Measurements from ENCODE around the gene C10orf90.

C10orf90 gene

DNA sequence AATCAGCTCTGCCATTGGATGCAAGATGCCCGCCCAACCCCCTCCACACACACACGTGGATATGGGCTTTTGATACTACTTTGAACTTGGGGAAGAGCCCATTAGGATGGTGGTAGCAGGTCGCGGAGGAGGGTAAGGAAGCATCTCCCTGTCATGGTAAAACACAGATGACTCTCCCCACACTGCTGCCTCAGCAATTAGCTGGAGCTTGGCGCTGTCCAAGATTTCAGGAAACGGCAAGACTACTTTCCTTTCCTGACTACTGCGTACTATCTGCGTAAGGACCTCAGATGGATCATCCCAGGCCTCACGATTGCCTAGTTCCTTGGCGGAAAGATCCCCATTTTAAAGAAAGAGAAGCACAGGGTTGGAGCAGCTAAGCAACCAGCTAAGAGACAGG is 134.3 kb downstream of the C10orf90 start:
- DNase-seq, result peak; percentile 4

DNA sequence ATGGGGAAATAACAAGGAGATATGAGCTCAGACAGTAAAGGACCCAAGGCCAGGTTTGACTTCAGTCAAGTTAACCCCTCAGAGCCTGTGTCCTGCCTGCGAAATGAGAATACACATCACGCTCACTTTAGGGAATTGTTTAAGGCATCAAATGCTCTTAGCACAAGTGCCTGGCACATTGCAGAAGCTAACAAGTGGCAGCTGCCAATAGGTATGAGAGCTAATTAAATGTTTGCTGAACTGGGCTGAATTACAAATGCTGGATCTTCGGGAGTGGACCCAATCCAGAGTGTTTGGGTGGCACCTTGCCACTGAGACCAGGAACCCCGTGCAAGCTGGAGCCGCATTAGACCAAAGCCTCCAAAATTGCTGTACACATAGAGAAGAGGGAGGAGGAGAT is 136.8 kb downstream of the C10orf90 start:
- DNase-seq, result no peak

- DNase-seq, result no peak
Observed at GRCh38 chr10:126528315-126528835, 142.1 kb downstream of the C10orf90 start.

- DNase-seq, result no peak
Observed at GRCh38 chr10:126527645-126528314, 142.7 kb downstream of the C10orf90 start.

- no peak for DNase-seq
Observed at GRCh38 chr10:126525326-126525725, 145.2 kb downstream of the C10orf90 start.

GRCh38 chr10:126524526-126524925 is 146.0 kb downstream of the C10orf90 start:
- DNase-seq, result no peak

DNA sequence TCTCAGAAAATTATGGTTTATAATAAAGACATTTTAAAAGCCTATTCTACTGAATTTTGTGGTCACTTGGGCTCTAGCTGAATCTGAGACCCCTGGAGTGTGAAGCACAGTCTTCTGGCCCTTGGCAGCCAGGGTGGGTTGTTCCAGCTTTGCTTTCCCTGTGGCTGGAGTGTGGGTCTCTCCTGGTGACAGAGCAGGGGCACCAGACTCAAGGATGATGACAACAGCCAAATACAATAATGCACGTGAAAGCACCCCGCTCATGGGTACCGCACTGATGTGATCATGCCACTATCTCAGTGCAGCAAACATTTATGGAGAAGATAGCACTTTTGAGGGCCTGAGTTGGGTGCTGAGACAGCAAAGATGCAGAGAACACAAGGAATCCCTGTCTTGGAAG is 147.4 kb downstream of the C10orf90 start:
- DNase-seq, result no peak

GRCh38 chr10:126521399-126521798 is 149.1 kb downstream of the C10orf90 start:
- no peak for DNase-seq

- DNase-seq, result no peak
Observed at GRCh38 chr10:126520751-126521317, 149.7 kb downstream of the C10orf90 start.

DNA sequence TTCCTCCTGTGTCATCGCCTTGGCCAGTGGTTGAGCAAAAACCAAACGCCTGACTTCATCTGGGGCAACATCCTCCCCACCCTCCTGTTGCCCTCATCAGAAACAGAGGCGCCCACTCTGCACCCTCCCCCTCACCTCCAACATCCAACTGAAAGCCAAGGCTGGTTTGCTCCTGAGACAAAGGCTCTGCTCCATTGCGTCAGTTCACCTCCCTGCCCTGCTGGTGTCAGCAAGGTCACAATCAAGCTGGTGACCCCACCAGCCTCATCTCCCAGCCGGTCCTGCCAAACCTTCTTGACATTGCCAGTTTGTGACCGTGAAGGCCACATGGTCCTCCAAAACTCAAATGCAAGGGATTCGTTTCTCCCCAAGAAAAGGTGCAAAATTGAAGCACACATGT is 150.5 kb downstream of the C10orf90 start:
- no peak for DNase-seq

GRCh38 chr10:126519185-126519584 is 151.3 kb downstream of the C10orf90 start:
- DNase-seq, result no peak

- no peak for DNase-seq
Observed at GRCh38 chr10:126518218-126519080, 152.0 kb downstream of the C10orf90 start.

- no peak for DNase-seq
Observed at GRCh38 chr10:126516515-126516914, 154.0 kb downstream of the C10orf90 start.

DNA sequence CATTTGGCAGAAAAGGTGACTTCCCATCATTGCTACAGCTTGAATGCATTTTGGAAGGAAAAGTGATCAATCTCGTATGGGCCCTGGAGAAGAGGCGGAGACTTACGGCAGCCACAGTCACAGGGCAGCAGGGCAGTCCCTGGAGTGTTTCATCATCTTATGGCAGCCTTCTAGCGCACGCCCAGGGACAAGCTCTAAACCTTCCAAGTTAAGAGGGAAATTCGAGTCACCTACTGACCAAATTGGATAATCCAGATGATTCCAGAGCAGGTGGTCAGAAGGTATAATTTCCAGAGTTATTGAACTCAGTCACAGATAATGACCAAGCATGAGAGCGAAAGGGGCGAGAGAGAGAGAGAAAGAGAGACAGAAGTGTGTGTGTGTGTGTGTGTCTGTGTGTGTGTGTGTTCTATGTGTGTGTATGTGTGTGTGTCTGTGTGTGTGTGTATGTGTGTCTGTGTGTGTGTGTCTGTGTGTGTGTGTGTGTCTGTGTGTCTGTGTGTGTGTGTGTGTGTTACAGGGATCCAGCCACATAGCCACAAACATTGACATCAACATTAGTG is 158.5 kb downstream of the C10orf90 start:
- DNase-seq, result no peak

GRCh38 chr10:126509182-126509581 is 161.3 kb downstream of the C10orf90 start:
- no peak for DNase-seq

GRCh38 chr10:126508535-126509040 is 161.9 kb downstream of the C10orf90 start:
- peak; percentile 4 for DNase-seq

DNA sequence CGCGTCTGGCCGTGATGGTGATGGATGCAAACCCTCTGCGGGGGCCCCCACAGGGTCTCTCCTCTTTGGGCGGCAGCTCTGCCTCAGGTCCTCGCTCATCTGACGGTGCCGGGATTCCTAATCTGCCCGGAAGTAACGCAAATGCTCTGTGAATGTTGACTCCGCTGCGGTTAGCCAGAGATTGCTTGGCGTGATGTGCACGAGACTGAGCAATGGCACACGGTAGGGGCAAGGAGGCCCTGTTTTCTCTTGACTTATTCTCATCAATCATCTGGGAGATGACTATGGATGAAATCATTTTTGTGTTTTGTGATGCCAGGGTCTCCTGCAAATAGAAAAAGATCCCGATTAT is 165.8 kb downstream of the C10orf90 start:
- DNase-seq, result no peak

- DNase-seq, result peak; percentile 71
Observed at GRCh38 chr10:126504063-126504760, 166.3 kb downstream of the C10orf90 start.

- DNase-seq, result no peak
Observed at GRCh38 chr10:126503392-126504062, 167.0 kb downstream of the C10orf90 start.

- DNase-seq, result no peak
Observed at GRCh38 chr10:126502441-126502840, 168.1 kb downstream of the C10orf90 start.

DNA sequence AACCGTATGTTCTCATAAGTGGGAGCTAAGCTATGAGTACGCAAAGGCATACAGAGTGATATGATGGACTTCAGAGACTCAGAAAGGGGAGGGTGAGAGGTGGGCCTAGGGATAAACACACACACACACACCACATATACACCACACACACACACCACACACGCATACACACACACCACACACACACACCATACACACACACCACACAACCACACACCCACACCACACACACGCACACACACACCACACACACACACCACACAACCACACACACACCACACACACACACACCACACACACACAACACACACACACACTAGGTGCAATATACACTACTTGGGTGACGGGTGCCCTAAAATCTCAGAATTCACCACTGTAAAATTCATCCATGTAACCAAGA is 168.7 kb downstream of the C10orf90 start:
- no peak for DNase-seq

- no peak for DNase-seq
Observed at GRCh38 chr10:126500866-126501265, 169.6 kb downstream of the C10orf90 start.

Data from hematopoietic multipotent progenitor cell treated with erythropoietin and hydrocortisone succinate and interleukin-3 and kit ligand, for 4 days (in vitro differentiated cells).